ENCODE data around the gene DIAPH2.
"Not testable (repeated sequence)": the region's sequence is repeated elsewhere in the genome, so short reads cannot be mapped to it uniquely, and the experiment has no call there.

DIAPH2 gene

DNA sequence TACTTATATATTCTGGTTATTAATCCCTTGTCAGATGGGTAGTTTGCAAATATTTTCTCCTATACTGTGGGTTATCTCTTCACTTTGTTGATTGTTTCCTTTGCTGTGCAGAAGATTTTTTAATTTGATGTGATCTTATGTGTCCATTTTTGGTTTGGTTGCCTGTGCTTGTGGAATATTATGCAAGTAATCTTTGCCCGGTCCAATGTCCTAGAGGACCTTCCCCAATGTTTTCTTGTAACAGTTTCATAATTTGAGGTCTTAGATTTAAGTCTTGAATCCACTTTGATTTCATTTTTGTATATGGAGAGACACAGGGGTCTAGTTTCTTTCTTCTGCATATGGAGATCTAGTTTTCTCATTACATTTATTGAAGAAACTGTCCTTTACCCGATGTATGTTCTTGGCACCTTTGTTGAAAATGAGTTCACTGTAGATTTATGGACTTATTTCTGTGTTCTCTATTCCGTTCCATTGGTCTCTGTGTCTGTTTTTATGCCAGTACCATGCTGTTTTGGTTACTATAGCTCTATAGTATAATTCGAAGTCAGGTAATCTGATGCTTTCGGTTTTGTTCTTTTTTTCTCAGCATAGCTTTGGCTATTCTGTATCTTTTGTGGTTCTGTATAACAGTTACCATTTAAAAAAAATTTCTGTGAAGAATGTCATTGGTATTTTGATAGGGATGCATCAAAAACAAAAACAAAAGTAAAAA is 34.7 kb downstream of the DIAPH2 start:
- no peak overlapping the region for H3K4me3 ChIP-seq (ENCODE audit: low read depth in 1 of 2, low read length in 2 of 2)
- no peak overlapping the region for H3K9ac ChIP-seq (ENCODE audit: low read length)
- no peaks in the 10 kb centered on the region for H3K9me3 ChIP-seq (ENCODE audit: low read length)
- no peaks in the 10 kb centered on the region for H3K36me3 ChIP-seq (ENCODE audit: insufficient read depth, low read length)
- no peaks in the 10 kb centered on the region for H3K27me3 ChIP-seq (ENCODE audit: control insufficient read depth in 1 of 2, insufficient read depth in 2 of 2, low read length in 2 of 2)
- H3K27ac ChIP-seq (ENCODE audit: low read depth, low read length): no peak overlapping the region
- H3K4me1 ChIP-seq (ENCODE audit: insufficient read depth, low read length): no peaks in the 10 kb centered on the region

DNA sequence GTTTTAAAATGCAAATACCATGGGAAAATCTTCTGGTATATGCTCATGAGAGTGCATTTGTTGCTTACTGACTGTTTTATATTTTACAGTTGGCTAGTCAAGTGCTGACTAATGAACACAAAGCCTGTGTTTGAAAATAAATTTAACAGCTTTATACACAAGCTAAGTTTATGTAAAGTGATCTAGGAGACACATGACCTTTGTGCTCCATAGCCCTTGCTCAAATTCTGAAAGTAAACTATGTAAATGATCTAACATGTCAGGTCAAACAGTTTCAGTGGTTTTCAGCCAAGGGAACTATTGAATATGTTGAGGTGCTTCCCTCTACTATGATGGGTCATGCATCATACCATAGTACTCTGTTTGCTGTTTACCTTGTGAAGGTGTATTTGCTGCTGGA is 36.7 kb downstream of the DIAPH2 start:
- H3K27ac ChIP-seq (ENCODE audit: low read depth, low read length): no peak overlapping the region
- H3K9ac ChIP-seq (ENCODE audit: low read length): no peak overlapping the region
- H3K4me1 ChIP-seq (ENCODE audit: insufficient read depth, low read length): no peaks in the 10 kb centered on the region
- H3K36me3 ChIP-seq (ENCODE audit: insufficient read depth, low read length): no peaks in the 10 kb centered on the region
- no peaks in the 10 kb centered on the region for H3K27me3 ChIP-seq (ENCODE audit: control insufficient read depth in 1 of 2, insufficient read depth in 2 of 2, low read length in 2 of 2)
- no peak overlapping the region for H3K4me3 ChIP-seq (ENCODE audit: low read depth in 1 of 2, low read length in 2 of 2)
- H3K9me3 ChIP-seq (ENCODE audit: low read length): no peaks in the 10 kb centered on the region

DNA sequence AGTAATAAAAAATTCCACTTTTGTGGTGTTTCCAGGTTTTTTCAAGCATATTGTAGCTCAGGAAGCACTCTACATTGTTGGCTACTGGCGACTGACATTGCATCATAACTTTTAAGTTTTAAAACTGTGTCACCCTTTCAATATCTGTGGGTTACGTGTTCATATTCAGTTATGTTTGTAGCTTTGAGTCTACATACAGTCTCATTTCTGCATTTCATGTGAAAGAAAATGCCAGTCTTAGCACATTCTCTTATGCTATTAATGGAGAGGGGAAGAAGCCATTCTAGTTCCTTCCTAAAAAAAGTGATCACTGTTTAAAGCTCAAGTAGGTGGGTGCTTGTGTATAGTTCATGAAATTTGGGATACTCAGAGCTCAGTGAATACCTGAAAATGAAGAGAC is 38.1 kb downstream of the DIAPH2 start:
- H3K36me3 ChIP-seq (ENCODE audit: insufficient read depth, low read length): no peaks in the 10 kb centered on the region
- no peaks in the 10 kb centered on the region for H3K4me1 ChIP-seq (ENCODE audit: insufficient read depth, low read length)
- no peak overlapping the region for H3K4me3 ChIP-seq (ENCODE audit: low read depth in 1 of 2, low read length in 2 of 2)
- no peaks in the 10 kb centered on the region for H3K27me3 ChIP-seq (ENCODE audit: control insufficient read depth in 1 of 2, insufficient read depth in 2 of 2, low read length in 2 of 2)
- H3K9me3 ChIP-seq (ENCODE audit: low read length): no peaks in the 10 kb centered on the region
- no peak overlapping the region for H3K27ac ChIP-seq (ENCODE audit: low read depth, low read length)
- no peak overlapping the region for H3K9ac ChIP-seq (ENCODE audit: low read length)

DNA sequence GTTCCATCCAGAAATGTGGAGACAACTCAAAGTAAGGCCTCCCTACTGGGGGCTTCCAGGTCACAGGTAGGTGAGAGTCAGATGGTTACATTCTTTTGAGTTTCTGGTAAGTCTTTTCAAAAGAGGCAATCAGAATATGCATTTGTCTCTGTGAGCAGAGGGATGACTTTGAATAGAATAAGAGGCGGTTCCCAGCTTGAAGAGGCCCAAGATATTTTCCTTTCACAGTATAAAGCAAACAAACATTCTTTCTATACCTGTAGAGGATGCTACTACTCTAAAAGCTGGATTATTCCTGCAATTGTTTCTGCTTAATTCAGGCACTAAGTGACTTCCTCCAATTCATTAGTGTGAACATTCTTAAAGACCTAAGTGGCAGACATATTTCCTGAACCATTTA is 44.4 kb downstream of the DIAPH2 start:
- Histone ChIP-seq H3K9me3 (ENCODE audit: low read length) (no peaks in the 10 kb centered on the region), H3K36me3 (ENCODE audit: insufficient read depth, low read length) (no peaks in the 10 kb centered on the region), H3K27ac (ENCODE audit: low read depth, low read length) (no peak overlapping the region), H3K27me3 (ENCODE audit: control insufficient read depth in 1 of 2, insufficient read depth in 2 of 2, low read length in 2 of 2) (peaks cover 0 to 5% of the 10 kb centered on the region in 2 donors), H3K9ac (ENCODE audit: low read length) (no peak overlapping the region), H3K4me3 (ENCODE audit: low read depth in 1 of 2, low read length in 2 of 2) (no peak overlapping the region), H3K4me1 (ENCODE audit: insufficient read depth, low read length) (no peaks in the 10 kb centered on the region)

DNA sequence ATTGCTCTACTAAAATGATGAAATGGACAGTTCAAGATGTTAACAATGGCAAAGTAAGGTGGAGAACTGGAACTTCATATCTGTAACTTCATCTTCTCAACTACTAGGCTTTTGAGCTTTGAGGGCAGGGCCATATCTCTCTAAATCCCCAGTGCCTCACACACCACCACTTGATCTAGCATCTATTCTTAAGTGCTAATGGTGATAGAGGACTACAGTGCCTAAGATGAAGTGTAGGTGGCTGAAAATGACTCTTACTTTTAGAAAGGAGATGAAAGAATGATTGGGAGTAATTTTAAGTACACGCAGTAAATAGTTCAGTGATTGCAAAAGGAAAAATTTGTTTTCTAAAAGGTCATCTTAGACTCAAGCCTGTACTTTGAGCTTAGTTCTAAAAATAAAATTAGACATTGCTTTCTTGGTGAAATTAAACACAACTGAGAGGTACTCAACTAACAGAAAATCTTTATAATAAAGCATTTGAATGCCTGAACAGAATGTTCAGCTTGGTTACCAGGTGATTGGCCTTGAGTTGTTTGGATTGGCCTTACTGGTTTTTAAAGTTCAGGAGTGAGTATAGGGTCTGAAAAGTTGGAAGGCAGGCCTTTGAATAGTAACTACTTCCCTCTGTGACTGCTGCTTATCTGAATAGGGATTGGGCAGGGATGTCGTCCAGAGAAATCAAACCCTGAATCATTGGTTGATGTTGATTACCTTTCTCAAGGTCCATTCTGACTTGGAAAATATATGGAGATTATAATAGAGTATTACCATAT is 45.4 kb downstream of the DIAPH2 start:
- Histone ChIP-seq H3K4me3 (ENCODE audit: low read depth in 1 of 2, low read length in 2 of 2) (no peak overlapping the region), H3K27ac (ENCODE audit: low read depth, low read length) (no peak overlapping the region), H3K4me1 (ENCODE audit: insufficient read depth, low read length) (no peaks in the 10 kb centered on the region)

DNA sequence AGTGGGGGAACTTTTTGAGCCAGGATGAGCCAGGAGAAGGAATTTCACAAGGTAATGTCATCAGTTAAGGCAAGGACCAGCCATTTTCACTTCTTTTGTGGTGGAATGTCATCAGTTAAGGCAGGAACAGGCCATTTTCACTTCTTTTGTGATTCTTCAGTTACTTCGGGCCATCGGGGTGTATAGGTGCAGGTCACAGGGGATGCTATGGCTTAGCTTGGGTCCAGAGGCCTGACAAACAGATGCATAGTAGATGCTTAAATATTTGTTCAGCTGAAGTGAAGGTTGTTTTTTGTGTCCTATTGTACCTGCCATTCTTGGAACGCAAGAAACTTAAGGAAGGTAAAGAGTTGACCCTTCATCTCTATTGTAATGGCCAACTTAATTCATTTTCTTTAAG is 46.4 kb downstream of the DIAPH2 start:
- not testable (repeated sequence) for H3K27ac ChIP-seq (ENCODE audit: low read depth, low read length); H3K9me3 ChIP-seq (ENCODE audit: low read length); H3K36me3 ChIP-seq (ENCODE audit: insufficient read depth, low read length); H3K4me3 ChIP-seq (ENCODE audit: low read depth in 1 of 2, low read length in 2 of 2); H3K9ac ChIP-seq (ENCODE audit: low read length); H3K27me3 ChIP-seq (ENCODE audit: control insufficient read depth in 1 of 2, insufficient read depth in 2 of 2, low read length in 2 of 2); H3K4me1 ChIP-seq (ENCODE audit: insufficient read depth, low read length)

More for the DNA sequence above, 45.4 kb downstream of the DIAPH2 start:
- H3K36me3 ChIP-seq (ENCODE audit: insufficient read depth, low read length): no peaks in the 10 kb centered on the region
- no peaks in the 10 kb centered on the region for H3K9me3 ChIP-seq (ENCODE audit: low read length)
- no peak overlapping the region for H3K9ac ChIP-seq (ENCODE audit: low read length)
- H3K27me3 ChIP-seq (ENCODE audit: control insufficient read depth in 1 of 2, insufficient read depth in 2 of 2, low read length in 2 of 2): peaks cover 0 to 5% of the 10 kb centered on the region in 2 donors

DNA sequence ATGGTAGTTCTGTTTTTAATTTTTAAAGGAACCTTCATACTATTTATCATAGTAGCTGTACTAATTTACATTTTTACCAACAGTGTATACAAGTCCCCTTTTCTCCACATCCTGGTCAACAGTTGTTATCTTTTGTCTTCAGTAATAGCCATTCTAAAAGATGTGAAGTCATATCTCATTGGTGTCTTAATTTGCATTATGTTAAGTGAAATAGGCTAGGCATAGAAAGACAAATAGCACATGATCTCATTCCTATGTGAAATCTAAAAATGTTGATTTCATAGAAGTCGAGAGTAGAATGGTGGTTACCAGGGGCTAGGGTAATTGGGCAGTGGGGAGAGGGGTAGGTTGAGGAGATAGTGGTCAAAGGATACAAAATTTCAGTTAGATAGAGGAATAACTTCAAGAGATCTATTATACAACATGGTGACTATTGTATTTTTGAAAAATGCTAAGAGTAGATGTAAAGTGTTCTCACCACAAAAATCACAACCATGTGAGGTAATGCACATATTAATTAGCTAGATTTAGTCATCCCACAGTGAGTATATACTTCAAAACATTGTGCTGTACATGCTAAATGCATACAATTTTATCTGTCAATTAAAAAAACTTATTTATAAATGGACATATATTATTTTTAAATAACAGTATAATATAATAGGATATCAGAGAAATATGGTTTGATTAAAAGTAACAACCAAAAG is 58.9 kb downstream of the DIAPH2 start:
- Histone ChIP-seq H3K36me3 (ENCODE audit: insufficient read depth, low read length) (no peaks in the 10 kb centered on the region), H3K4me1 (ENCODE audit: insufficient read depth, low read length) (no peaks in the 10 kb centered on the region), H3K27ac (ENCODE audit: low read depth, low read length) (no peak overlapping the region), H3K27me3 (ENCODE audit: control insufficient read depth in 1 of 2, insufficient read depth in 2 of 2, low read length in 2 of 2) (no peaks in the 10 kb centered on the region), H3K9me3 (ENCODE audit: low read length) (no peaks in the 10 kb centered on the region), H3K4me3 (ENCODE audit: low read depth in 1 of 2, low read length in 2 of 2) (no peak overlapping the region), H3K9ac (ENCODE audit: low read length) (no peak overlapping the region)

DNA sequence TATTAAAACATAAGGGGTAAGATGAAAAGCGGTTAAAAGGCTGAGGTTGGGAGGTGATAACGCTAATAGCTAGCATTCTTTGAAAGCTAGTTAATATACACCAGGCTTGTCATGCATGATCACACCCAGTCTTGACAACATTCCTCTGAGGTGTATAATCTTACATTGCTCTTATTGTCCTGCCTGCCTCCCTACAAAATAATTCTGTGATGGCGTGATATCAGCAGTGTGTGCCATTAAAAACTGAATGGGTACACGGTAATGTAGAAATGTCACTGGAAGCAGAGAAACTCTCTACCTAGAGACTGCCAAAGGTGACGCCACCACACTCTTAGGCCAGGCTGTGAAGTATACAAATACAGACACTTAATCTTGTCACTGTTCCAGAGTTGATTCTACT is 68.1 kb downstream of the DIAPH2 start:
- no peak overlapping the region for H3K27ac ChIP-seq (ENCODE audit: low read depth, low read length)
- no peak overlapping the region for H3K9ac ChIP-seq (ENCODE audit: low read length)
- H3K36me3 ChIP-seq (ENCODE audit: insufficient read depth, low read length): no peaks in the 10 kb centered on the region
- no peaks in the 10 kb centered on the region for H3K27me3 ChIP-seq (ENCODE audit: control insufficient read depth in 1 of 2, insufficient read depth in 2 of 2, low read length in 2 of 2)
- no peaks in the 10 kb centered on the region for H3K4me1 ChIP-seq (ENCODE audit: insufficient read depth, low read length)
- no peaks in the 10 kb centered on the region for H3K9me3 ChIP-seq (ENCODE audit: low read length)
- no peak overlapping the region for H3K4me3 ChIP-seq (ENCODE audit: low read depth in 1 of 2, low read length in 2 of 2)

DNA sequence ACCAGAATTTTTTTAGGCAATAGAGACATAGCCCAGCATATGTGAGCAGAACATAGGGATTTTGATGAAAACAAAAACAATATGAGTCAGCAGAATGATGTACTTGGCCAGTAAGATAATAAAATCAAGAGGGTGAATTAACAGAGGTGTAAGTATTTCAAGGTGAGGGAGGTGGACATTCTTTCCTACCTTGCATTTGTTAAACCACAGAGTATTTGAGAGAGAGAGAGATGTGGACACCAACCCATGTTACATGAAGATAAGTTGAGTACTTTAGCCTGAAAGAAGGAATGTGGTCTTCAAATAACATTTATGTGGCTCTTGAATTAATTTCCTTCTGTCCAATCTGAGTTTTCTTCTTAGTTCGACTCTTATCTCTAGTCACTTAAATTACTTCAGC is 68.6 kb downstream of the DIAPH2 start:
- no peaks in the 10 kb centered on the region for H3K9me3 ChIP-seq (ENCODE audit: low read length)
- H3K9ac ChIP-seq (ENCODE audit: low read length): no peak overlapping the region
- H3K27me3 ChIP-seq (ENCODE audit: control insufficient read depth in 1 of 2, insufficient read depth in 2 of 2, low read length in 2 of 2): no peaks in the 10 kb centered on the region
- H3K4me3 ChIP-seq (ENCODE audit: low read depth in 1 of 2, low read length in 2 of 2): no peak overlapping the region
- H3K4me1 ChIP-seq (ENCODE audit: insufficient read depth, low read length): no peaks in the 10 kb centered on the region
- no peaks in the 10 kb centered on the region for H3K36me3 ChIP-seq (ENCODE audit: insufficient read depth, low read length)
- H3K27ac ChIP-seq (ENCODE audit: low read depth, low read length): no peak overlapping the region

DNA sequence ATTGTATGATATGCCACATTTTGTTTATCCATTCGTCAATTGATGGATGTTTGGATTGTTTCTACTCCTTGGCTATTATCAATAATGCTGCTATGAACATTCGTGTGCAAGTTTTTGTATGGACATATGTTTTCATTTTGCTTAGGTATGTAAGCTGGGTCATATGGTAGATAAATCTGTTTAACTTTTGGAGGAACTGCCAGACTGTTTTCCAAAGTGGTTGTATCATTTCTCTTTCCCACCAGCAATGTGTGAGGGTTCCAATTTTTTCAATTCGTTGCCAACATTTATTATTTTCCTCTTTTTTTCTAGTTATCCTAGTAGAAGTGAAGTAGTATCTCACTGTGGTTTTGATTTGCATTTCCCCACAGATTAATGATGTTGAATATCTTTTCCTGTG is 71.8 kb downstream of the DIAPH2 start:
- Histone ChIP-seq H3K36me3 (ENCODE audit: insufficient read depth, low read length) (no peaks in the 10 kb centered on the region), H3K9me3 (ENCODE audit: low read length) (no peaks in the 10 kb centered on the region), H3K4me1 (ENCODE audit: insufficient read depth, low read length) (no peaks in the 10 kb centered on the region), H3K27me3 (ENCODE audit: control insufficient read depth in 1 of 2, insufficient read depth in 2 of 2, low read length in 2 of 2) (no peaks in the 10 kb centered on the region), H3K4me3 (ENCODE audit: low read depth in 1 of 2, low read length in 2 of 2) (no peak overlapping the region), H3K9ac (ENCODE audit: low read length) (no peak overlapping the region), H3K27ac (ENCODE audit: low read depth, low read length) (no peak overlapping the region)

DNA sequence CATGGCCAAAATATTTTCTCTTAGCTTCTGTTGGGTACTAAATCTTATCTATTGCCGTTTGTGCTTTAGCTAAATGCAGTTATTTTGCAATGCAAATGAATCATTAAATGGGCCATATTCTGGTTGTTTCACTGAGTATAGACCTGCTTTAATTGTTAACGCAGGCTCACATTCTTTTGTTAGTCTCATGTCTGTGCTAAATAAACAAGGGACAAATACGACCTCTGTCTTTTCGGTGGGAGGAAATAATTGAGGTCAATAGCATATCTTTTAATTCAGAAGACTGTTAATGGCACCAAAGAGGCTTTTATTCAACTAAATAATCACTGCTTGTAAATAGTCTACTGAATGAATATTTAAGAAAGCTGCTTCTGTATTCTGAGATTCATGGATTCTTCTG is 76.9 kb downstream of the DIAPH2 start:
- H3K9me3 ChIP-seq (ENCODE audit: low read length): no peaks in the 10 kb centered on the region
- no peaks in the 10 kb centered on the region for H3K27me3 ChIP-seq (ENCODE audit: control insufficient read depth in 1 of 2, insufficient read depth in 2 of 2, low read length in 2 of 2)
- H3K36me3 ChIP-seq (ENCODE audit: insufficient read depth, low read length): no peaks in the 10 kb centered on the region
- H3K9ac ChIP-seq (ENCODE audit: low read length): no peak overlapping the region
- no peak overlapping the region for H3K27ac ChIP-seq (ENCODE audit: low read depth, low read length)
- no peak overlapping the region for H3K4me3 ChIP-seq (ENCODE audit: low read depth in 1 of 2, low read length in 2 of 2)
- H3K4me1 ChIP-seq (ENCODE audit: insufficient read depth, low read length): no peaks in the 10 kb centered on the region
